ENCODE results near the gene ADGRE2.

DNA sequence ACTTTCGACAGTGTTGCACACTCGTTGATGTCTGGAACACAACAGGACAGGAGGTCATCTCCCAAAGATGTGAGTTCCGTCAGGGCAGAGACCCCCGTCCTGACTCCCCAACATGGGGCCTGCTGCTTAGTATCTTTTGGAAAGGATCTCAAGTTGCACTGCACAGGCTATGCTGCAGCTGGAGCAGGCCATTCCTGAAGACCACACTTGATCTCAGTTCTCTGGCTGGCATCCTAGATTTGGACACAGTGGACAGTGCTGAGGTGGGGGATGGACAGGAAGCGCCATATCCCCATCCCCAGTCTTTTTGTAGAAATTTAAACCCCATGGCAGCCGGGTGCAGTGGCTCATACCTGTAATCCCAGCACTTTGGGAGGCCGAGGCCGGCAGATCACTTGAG is 5.9 kb downstream of the ADGRE2 start:
- TF ChIP-seq, protein P1, sequence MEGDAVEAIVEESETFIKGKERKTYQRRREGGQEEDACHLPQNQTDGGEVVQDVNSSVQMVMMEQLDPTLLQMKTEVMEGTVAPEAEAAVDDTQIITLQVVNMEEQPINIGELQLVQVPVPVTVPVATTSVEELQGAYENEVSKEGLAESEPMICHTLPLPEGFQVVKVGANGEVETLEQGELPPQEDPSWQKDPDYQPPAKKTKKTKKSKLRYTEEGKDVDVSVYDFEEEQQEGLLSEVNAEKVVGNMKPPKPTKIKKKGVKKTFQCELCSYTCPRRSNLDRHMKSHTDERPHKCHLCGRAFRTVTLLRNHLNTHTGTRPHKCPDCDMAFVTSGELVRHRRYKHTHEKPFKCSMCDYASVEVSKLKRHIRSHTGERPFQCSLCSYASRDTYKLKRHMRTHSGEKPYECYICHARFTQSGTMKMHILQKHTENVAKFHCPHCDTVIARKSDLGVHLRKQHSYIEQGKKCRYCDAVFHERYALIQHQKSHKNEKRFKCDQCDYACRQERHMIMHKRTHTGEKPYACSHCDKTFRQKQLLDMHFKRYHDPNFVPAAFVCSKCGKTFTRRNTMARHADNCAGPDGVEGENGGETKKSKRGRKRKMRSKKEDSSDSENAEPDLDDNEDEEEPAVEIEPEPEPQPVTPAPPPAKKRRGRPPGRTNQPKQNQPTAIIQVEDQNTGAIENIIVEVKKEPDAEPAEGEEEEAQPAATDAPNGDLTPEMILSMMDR (IDR thresholded peaks at IDR 0.05; ENCODE audit: low read length): no peak
- no peak for TF ChIP-seq EZH2 (IDR thresholded peaks at IDR 0.05; ENCODE audit: borderline replicate concordance, low read length)

All from OCI-LY1 (cell line).